RWPE2 (cell line): ENCODE results near the gene AKR7A3.
"Not testable (repeated sequence)": the region's sequence is repeated elsewhere in the genome, so short reads cannot be mapped to it uniquely, and the experiment has no call there.

Source experiments
- ATAC-seq: fragments of 200-7000 bp; cut with Tn5 transposase; 3 replicates; pipeline ENCODE4 v1.9.1; 2021; ENCODE audit warnings: low read depth
- DNase-seq: peaks from one replicate; pipeline ENCODE4 v3.0.0-alpha.2; 2020; ENCODE audit warnings: low spot score
- H3K27ac ChIP-seq: fragments of 450-650 bp; 2 replicates; pipeline ENCODE4 v1.5.1; 2017; ENCODE audit warnings: mild to moderate bottlenecking; ENCODE audit not compliant: poor library complexity, severe bottlenecking
- H3K27me3 ChIP-seq: fragments of 250-450 bp; sonication (Bioruptor Pico); 2 replicates; pipeline ENCODE4 v1.5.1; 2021; ENCODE audit warnings: mild to moderate bottlenecking, moderate library complexity; ENCODE audit not compliant: insufficient read depth, poor library complexity, severe bottlenecking
- H3K36me3 ChIP-seq: fragments of 250-450 bp; sonication (Bioruptor Pico); 2 replicates; pipeline ENCODE4 v1.5.1; 2020; ENCODE audit warnings: low read depth, mild to moderate bottlenecking, moderate library complexity
- H3K4me1 ChIP-seq: fragments of 250-450 bp; sonication (Bioruptor Pico); 2 replicates; pipeline ENCODE4 v1.5.1; 2021; ENCODE audit warnings: mild to moderate bottlenecking, moderate library complexity; ENCODE audit not compliant: insufficient read depth, poor library complexity, severe bottlenecking
- H3K4me3 ChIP-seq: fragments of 250-450 bp; sonication (Bioruptor Pico); 2 replicates; pipeline ENCODE4 v1.5.1; 2021; ENCODE audit warnings: mild to moderate bottlenecking, moderate library complexity; ENCODE audit not compliant: severe bottlenecking
- H3K9me3 ChIP-seq: fragments of 250-450 bp; sonication (Bioruptor Pico); 2 replicates; pipeline ENCODE4 v1.5.1; 2021; ENCODE audit warnings: mild to moderate bottlenecking, moderate library complexity; ENCODE audit not compliant: severe bottlenecking
- TF ChIP-seq, protein P1 (sequence below): fragments of 450-650 bp; IDR thresholded peaks from one replicate; pipeline ENCODE4 v1.5.1; 2017; ENCODE audit warnings: mild to moderate bottlenecking, moderate library complexity; ENCODE audit not compliant: poor library complexity, severe bottlenecking

Gene AKR7A3

DNA sequence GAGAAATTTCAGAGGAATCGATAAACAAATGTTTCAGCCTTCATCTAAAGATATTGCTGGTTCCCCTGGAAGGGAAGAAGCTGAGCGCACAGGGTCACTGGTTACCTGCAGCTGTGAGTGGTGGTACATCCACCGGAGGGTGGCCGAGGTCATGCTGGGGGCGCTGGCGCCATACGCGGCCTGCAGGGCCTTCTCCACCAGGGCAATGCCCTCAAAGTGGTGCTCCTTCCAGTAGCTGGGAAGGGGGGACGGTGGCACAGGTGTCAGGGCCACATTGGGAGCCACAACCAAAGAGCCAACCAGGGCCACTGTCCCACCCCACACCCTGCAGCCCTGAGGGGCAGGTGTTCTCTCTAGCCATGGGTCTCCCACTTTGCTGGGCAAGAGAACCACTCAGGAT is 4.7 kb downstream of the AKR7A3 start:
- DNase-seq (no peak), ATAC-seq (no peak)
- no peaks in the 10 kb centered on the region for H3K4me1 ChIP-seq
- no peak overlapping the region for H3K27ac ChIP-seq
- H3K4me3 ChIP-seq, result no peak overlapping the region
- H3K9me3 ChIP-seq, result no peaks in the 10 kb centered on the region
- TF ChIP-seq, protein P1, sequence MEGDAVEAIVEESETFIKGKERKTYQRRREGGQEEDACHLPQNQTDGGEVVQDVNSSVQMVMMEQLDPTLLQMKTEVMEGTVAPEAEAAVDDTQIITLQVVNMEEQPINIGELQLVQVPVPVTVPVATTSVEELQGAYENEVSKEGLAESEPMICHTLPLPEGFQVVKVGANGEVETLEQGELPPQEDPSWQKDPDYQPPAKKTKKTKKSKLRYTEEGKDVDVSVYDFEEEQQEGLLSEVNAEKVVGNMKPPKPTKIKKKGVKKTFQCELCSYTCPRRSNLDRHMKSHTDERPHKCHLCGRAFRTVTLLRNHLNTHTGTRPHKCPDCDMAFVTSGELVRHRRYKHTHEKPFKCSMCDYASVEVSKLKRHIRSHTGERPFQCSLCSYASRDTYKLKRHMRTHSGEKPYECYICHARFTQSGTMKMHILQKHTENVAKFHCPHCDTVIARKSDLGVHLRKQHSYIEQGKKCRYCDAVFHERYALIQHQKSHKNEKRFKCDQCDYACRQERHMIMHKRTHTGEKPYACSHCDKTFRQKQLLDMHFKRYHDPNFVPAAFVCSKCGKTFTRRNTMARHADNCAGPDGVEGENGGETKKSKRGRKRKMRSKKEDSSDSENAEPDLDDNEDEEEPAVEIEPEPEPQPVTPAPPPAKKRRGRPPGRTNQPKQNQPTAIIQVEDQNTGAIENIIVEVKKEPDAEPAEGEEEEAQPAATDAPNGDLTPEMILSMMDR, result no peak
- H3K36me3 ChIP-seq, result no peaks in the 10 kb centered on the region
- H3K27me3 ChIP-seq, result no peaks in the 10 kb centered on the region

DNA sequence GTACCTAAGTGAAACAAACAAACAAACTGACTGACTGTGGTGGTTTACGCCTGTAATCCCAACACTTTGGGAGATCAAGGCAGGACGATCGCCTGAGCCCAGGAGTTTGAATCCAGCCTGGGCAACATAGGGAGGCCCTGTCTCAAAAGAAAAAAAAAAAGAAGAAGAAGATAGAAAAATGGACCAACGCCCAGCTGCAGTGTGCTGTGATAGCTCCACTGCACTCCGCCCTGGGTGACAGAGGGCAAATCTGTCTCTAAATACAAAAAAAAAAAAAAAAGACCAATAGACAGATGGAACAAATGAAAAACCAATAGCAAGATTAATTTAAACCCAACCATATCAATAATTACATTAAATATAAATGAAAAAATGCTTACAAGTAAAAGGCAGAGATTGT is 13.9 kb downstream of the AKR7A3 start:
- TF ChIP-seq, protein P1, result no peak
- no peak for DNase-seq

GRCh38 chr1:19273844-19274531 is 14.6 kb downstream of the AKR7A3 start:
- H3K4me3 ChIP-seq, DNase-seq, H3K36me3 ChIP-seq, H3K27me3 ChIP-seq, ATAC-seq, H3K27ac ChIP-seq, H3K9me3 ChIP-seq, H3K4me1 ChIP-seq: not testable (repeated sequence)

More for the DNA sequence above, 13.9 kb downstream of the AKR7A3 start:
- Histone ChIP-seq H3K36me3 (no peaks in the 10 kb centered on the region), H3K27ac (no peak overlapping the region), H3K4me1 (no peaks in the 10 kb centered on the region), H3K4me3 (no peak overlapping the region), H3K9me3 (no peaks in the 10 kb centered on the region), H3K27me3 (no peaks in the 10 kb centered on the region)
- ATAC-seq, result no peak

DNA sequence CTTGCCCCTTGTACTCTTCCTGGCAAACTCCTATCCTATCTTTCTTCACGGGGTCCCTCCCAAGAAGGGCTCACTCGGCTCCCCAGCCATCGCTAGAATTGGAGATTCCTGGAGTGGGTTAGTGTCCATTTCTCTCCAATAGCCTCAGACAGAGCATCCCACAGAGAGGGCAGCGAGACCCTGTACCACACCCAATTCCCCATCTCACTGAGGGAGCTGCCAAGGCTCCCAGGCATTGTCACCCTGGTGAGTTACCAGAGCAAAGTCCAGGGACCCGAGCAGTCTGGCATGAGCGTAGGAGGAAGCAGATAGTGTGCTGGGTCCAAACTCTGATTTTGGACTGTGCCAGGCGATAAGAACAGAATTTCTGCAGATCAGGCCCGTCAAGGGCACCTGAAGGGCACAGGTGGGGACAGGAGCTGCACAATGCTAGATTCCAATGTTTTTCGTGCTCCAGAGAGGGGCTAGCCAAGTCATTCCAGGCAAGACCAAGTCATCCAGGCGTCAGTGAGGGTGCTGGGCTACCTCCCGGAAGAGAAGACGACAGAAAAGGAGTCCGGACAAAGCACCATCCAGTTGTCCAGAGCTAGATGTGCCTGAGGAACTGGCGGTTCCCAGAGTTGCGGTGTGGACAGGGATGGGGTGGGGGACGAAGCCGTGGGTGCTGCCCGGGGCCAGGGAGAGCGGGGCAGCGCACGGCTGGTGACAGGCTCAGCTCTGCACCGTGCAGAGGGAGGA is 15.3 kb downstream of the AKR7A3 start:
- ATAC-seq (no peak), DNase-seq (no peak)
- H3K4me3 ChIP-seq, result no peak overlapping the region
- H3K36me3 ChIP-seq, result no peaks in the 10 kb centered on the region
- H3K27ac ChIP-seq, result no peak overlapping the region
- TF ChIP-seq, protein P1, result no peak
- no peaks in the 10 kb centered on the region for H3K27me3 ChIP-seq
- no peaks in the 10 kb centered on the region for H3K9me3 ChIP-seq
- H3K4me1 ChIP-seq, result no peaks in the 10 kb centered on the region

GRCh38 chr1:19272064-19272463 is 16.5 kb downstream of the AKR7A3 start:
- Histone ChIP-seq H3K4me3 (no peak overlapping the region), H3K27ac (no peak overlapping the region), H3K4me1 (no peaks in the 10 kb centered on the region), H3K9me3 (no peaks in the 10 kb centered on the region), H3K36me3 (no peaks in the 10 kb centered on the region), H3K27me3 (no peaks in the 10 kb centered on the region)
- DNase-seq (no peak), ATAC-seq (no peak)
- TF ChIP-seq, protein P1, result no peak

- H3K27me3 ChIP-seq, H3K27ac ChIP-seq, H3K4me1 ChIP-seq, DNase-seq, H3K4me3 ChIP-seq, H3K36me3 ChIP-seq, H3K9me3 ChIP-seq: not testable (repeated sequence)
- ATAC-seq, result 0 out of 3 replicates have a peak, but pooled peaks have one; percentile 7
Measured at GRCh38 chr1:19270343-19270730, 18.2 kb downstream of the AKR7A3 start.

- DNase-seq, H3K4me3 ChIP-seq, H3K9me3 ChIP-seq, H3K4me1 ChIP-seq, H3K27ac ChIP-seq, H3K27me3 ChIP-seq, H3K36me3 ChIP-seq: not testable (repeated sequence)
- peak; percentile 76 for ATAC-seq
Measured at GRCh38 chr1:19269427-19270342, 18.9 kb downstream of the AKR7A3 start.
